Panc1 (cell line): ENCODE measurements around the gene GCNA. TPM values are rescaled to one million over a fixed set of nuclear protein-coding genes. Genes with fewer than 3 reads are reported as not detected.

ENCODE experiments used
- ATAC-seq: fragments of 200-7000 bp; cut with Tn5 transposase; 2 replicates; pipeline ENCODE4 v1.9.1; 2020; ENCODE audit warnings: mild to moderate bottlenecking, moderate library complexity
- BruUV-seq: library from RNA; stranded (reverse); fragments of 400-500 nt; replicated peaks from 2 replicates; lab custom pipeline; 2021; lab: Mats Ljungman, UMichigan
- CTCF ChIA-PET: fragments of 300-600 bp; sonication (Branson Sonifier 250); formaldehyde crosslinking; loops from one replicate; lab custom pipeline; 2022; ENCODE audit warnings: antibody characterized with exemption; lab: Charles Lee
- POLR2A ChIA-PET: fragments of 300-600 bp; sonication (Branson Sonifier 250); formaldehyde crosslinking; loops from one replicate; lab custom pipeline; 2022; ENCODE audit warnings: antibody characterized with exemption; lab: Charles Lee
- DNase-seq: peaks from one replicate; pipeline ENCODE4 v3.0.0-alpha.2; 2010; ENCODE audit warnings: low read depth, low spot score
- H3K27ac ChIP-seq: 2 replicates; pipeline ENCODE4 v1.5.1; 2011; ENCODE audit warnings: mild to moderate bottlenecking, low read length, inconsistent platforms
- H3K27me3 ChIP-seq: fragments of 200-500 bp; sonication (Bioruptor generic); 2 replicates; pipeline ENCODE4 v1.6.0; 2014; ENCODE audit warnings: low read length, inconsistent platforms; ENCODE audit not compliant: control insufficient read depth, insufficient read depth
- H3K36me3 ChIP-seq: fragments of 200-500 bp; sonication (Bioruptor generic); 2 replicates; pipeline ENCODE4 v1.5.1; 2014; ENCODE audit warnings: inconsistent platforms, mild to moderate bottlenecking, low read length, moderate library complexity; ENCODE audit not compliant: control insufficient read depth, insufficient read depth
- H3K4me1 ChIP-seq: 2 replicates; pipeline ENCODE4 v1.5.1; 2011; ENCODE audit warnings: inconsistent platforms, mild to moderate bottlenecking, low read length, moderate library complexity; ENCODE audit not compliant: control insufficient read depth, insufficient read depth
- H3K4me3 ChIP-seq, 2 experiments: 2 replicates each; pipeline ENCODE4 v1.5.1; 2011 to 2012; ENCODE audit warnings: low read depth in 2 of 2, low read length in 2 of 2, mild to moderate bottlenecking in 2 of 2, inconsistent platforms in 1 of 2, moderate library complexity in 1 of 2
- H3K9me3 ChIP-seq: fragments of 200-500 bp; sonication (Bioruptor generic); 2 replicates; pipeline ENCODE4 v1.5.1; 2014; ENCODE audit warnings: low read depth, mild to moderate bottlenecking, inconsistent platforms, low read length, moderate library complexity; ENCODE audit not compliant: control insufficient read depth, insufficient read depth
- POLR2AphosphoS5 ChIP-seq: IDR thresholded peaks from 2 replicates; pipeline ENCODE4 v1.6.1; 2012; ENCODE audit warnings: mild to moderate bottlenecking, low read depth, low read length, moderate library complexity
- SIN3A ChIP-seq: IDR thresholded peaks from 2 replicates; pipeline ENCODE4 v1.6.1; 2012; ENCODE audit warnings: low read depth, mild to moderate bottlenecking, low read length, moderate library complexity, borderline replicate concordance; ENCODE audit not compliant: insufficient read depth
- TCF7L2 ChIP-seq: IDR thresholded peaks from 2 replicates; pipeline ENCODE4 v1.6.1; 2011; ENCODE audit warnings: mild to moderate bottlenecking, low read depth, low read length, inconsistent platforms
- in situ Hi-C: cut with HindIII; loops from 2 replicates; pipeline ENCODE4 v1.10.0; 2016; ENCODE audit warnings: low sequenced_read_pairs, low pct_unique_long_range_greater_than_20kb
- intact Hi-C: fragments of 100-400 bp; cut with micrococcal nuclease; formaldehyde crosslinking; loops from one replicate; pipeline ENCODE4 v1.10.0; 2022; ENCODE audit not compliant: unreplicated experiment
- total RNA-seq: library from RNA; stranded (reverse); gene quantifications from one replicate; pipeline ENCODE4 v1.2.1, GENCODE V29; 2021; ENCODE audit not compliant: unreplicated experiment
- TF ChIP-seq, protein P1 (sequence below): fragments of 450-650 bp; IDR thresholded peaks from 2 replicates; pipeline ENCODE4 v1.5.1; 2017; ENCODE audit warnings: mild to moderate bottlenecking
- TF ChIP-seq, protein P2 (sequence below), 2 experiments: IDR thresholded peaks; 2 replicates each; pipeline ENCODE4 v1.6.1; 2011 to 2012; ENCODE audit warnings: low read depth in 2 of 2, control low read depth in 1 of 2, low read length in 1 of 2, mild to moderate bottlenecking in 1 of 2, moderate library complexity in 1 of 2; ENCODE audit not compliant: insufficient read depth in 1 of 2

Gene GCNA
- total RNA-seq, 1 experiment from 2014 or later = 4.0 TPM

DNA sequence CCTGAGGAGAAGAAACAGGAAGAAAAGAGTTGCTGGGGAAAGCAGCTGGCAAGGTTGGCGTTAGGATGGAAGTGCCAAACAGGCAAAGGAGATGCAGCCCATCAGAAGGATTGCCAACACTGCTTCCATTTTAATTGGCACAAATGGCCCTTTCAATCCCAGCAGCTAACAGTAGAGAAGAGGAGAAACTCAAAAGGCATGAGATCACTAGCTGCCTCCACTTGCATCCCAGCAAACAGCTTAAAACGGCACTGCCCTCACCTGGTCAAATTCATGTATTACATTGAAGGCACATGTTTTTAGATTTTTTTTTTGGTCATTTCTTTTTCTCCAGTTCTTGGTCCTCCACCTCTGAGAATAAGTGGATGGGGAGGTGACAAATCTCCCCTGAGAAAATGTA lies 74.2 kb downstream of the GCNA start:
- no peaks in the 10 kb centered on the region for H3K4me1 ChIP-seq
- DNase-seq (peak; percentile 47), ATAC-seq (0 out of 2 replicates have a peak, but pooled peaks have one; percentile 71)
- intact Hi-C loops = no loop called here
- ChIA-PET POLR2A (no interaction called here), CTCF (interaction anchor here (0.9 kb wide), 1 partner anchor 34 kb away, joined by 3 read pairs; the partner anchor contains the start of gene CXCR3)
- H3K27me3 ChIP-seq = no peaks in the 10 kb centered on the region
- no peak overlapping the region for H3K4me3 ChIP-seq
- no TSS peak for BruUV-seq
- H3K9me3 ChIP-seq = no peaks in the 10 kb centered on the region
- H3K36me3 ChIP-seq = no peaks in the 10 kb centered on the region
- no peak for TF ChIP-seq SIN3A
- TF ChIP-seq, protein P1, sequence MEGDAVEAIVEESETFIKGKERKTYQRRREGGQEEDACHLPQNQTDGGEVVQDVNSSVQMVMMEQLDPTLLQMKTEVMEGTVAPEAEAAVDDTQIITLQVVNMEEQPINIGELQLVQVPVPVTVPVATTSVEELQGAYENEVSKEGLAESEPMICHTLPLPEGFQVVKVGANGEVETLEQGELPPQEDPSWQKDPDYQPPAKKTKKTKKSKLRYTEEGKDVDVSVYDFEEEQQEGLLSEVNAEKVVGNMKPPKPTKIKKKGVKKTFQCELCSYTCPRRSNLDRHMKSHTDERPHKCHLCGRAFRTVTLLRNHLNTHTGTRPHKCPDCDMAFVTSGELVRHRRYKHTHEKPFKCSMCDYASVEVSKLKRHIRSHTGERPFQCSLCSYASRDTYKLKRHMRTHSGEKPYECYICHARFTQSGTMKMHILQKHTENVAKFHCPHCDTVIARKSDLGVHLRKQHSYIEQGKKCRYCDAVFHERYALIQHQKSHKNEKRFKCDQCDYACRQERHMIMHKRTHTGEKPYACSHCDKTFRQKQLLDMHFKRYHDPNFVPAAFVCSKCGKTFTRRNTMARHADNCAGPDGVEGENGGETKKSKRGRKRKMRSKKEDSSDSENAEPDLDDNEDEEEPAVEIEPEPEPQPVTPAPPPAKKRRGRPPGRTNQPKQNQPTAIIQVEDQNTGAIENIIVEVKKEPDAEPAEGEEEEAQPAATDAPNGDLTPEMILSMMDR = peak; percentile 79
- in situ Hi-C loops = no loop called here
- H3K27ac ChIP-seq = no peak overlapping the region

DNA sequence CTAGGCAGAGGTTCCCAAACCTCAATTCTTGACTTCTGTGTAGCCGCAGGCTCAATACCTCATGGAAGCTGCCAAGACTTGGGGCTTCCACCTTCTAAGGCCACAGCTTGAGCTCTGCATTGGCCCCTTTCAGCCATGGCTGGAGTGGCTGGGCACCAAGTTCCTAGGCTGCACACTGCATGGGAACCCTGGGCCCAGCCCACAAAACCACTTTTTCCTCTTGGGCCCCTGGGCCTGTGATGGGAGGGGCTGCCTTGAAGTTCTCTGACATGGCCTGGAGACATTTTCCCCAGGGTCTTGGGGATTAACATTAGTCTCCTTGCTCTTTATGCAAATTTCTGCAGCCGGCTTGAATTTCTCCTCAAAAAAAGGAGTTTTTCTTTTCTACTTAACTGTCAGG lies 75.1 kb downstream of the GCNA start:
- Histone ChIP-seq H3K27me3 (no peaks in the 10 kb centered on the region), H3K4me3 (no peak overlapping the region), H3K9me3 (no peaks in the 10 kb centered on the region), H3K4me1 (no peaks in the 10 kb centered on the region), H3K36me3 (no peaks in the 10 kb centered on the region), H3K27ac (no peak overlapping the region)
- ChIA-PET POLR2A (no interaction called here), CTCF (no interaction called here)
- in situ Hi-C loops (no loop called here), intact Hi-C loops (no loop called here)
- TF ChIP-seq, protein P2, sequence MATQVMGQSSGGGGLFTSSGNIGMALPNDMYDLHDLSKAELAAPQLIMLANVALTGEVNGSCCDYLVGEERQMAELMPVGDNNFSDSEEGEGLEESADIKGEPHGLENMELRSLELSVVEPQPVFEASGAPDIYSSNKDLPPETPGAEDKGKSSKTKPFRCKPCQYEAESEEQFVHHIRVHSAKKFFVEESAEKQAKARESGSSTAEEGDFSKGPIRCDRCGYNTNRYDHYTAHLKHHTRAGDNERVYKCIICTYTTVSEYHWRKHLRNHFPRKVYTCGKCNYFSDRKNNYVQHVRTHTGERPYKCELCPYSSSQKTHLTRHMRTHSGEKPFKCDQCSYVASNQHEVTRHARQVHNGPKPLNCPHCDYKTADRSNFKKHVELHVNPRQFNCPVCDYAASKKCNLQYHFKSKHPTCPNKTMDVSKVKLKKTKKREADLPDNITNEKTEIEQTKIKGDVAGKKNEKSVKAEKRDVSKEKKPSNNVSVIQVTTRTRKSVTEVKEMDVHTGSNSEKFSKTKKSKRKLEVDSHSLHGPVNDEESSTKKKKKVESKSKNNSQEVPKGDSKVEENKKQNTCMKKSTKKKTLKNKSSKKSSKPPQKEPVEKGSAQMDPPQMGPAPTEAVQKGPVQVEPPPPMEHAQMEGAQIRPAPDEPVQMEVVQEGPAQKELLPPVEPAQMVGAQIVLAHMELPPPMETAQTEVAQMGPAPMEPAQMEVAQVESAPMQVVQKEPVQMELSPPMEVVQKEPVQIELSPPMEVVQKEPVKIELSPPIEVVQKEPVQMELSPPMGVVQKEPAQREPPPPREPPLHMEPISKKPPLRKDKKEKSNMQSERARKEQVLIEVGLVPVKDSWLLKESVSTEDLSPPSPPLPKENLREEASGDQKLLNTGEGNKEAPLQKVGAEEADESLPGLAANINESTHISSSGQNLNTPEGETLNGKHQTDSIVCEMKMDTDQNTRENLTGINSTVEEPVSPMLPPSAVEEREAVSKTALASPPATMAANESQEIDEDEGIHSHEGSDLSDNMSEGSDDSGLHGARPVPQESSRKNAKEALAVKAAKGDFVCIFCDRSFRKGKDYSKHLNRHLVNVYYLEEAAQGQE (IDR thresholded peaks at IDR 0.05; ENCODE audit: insufficient read depth in 1 of 2, low read depth in 2 of 2, low read length in 1 of 2) = no peak
- TF ChIP-seq POLR2AphosphoS5 (no peak), TCF7L2 (no peak), SIN3A (no peak)
- TF ChIP-seq, protein P1 = no peak
- BruUV-seq = no TSS peak
- no peak for ATAC-seq
- DNase-seq = no peak
